ENCODE measurements around the gene LGALS13. TPM values are rescaled to one million over a fixed set of nuclear protein-coding genes. Genes with fewer than 3 reads are reported as not detected.

LGALS13 gene
- not detected for polyA plus RNA-seq (ENCODE audit: insufficient read length in 3 of 3)

GRCh38 chr19:39602224-39602623, at the start of gene LGALS13:
Gene LGALS13 (plus strand): TSS chr19:39602524. CDS start chr19:39602569, 45 bp downstream.
- peak in 1 of 3 donors; percentile 1 for DNase-seq (ENCODE audit: low read depth in 3 of 3, low spot score in 2 of 3)

- DNase-seq (ENCODE audit: low read depth in 3 of 3, low spot score in 2 of 3): no peak
Measured at GRCh38 chr19:39553082-39553652, 49.2 kb upstream of the LGALS13 start.

- no peak for DNase-seq (ENCODE audit: low read depth in 3 of 3, low spot score in 2 of 3)
Measured at GRCh38 chr19:39554701-39555311, 47.5 kb upstream of the LGALS13 start.

GRCh38 chr19:39555883-39556282, 46.4 kb upstream of the LGALS13 start:
- no peak for DNase-seq (ENCODE audit: low read depth in 3 of 3, low spot score in 2 of 3)

GRCh38 chr19:39557811-39558623, 44.3 kb upstream of the LGALS13 start:
- no peak for DNase-seq (ENCODE audit: low read depth in 3 of 3, low spot score in 2 of 3)

GRCh38 chr19:39558624-39559117, 43.7 kb upstream of the LGALS13 start:
- DNase-seq (ENCODE audit: low read depth in 3 of 3, low spot score in 2 of 3): no peak

GRCh38 chr19:39563408-39563807, 38.9 kb upstream of the LGALS13 start:
- no peak for DNase-seq (ENCODE audit: low read depth in 3 of 3, low spot score in 2 of 3)

GRCh38 chr19:39566064-39566463, 36.3 kb upstream of the LGALS13 start:
- no peak for DNase-seq (ENCODE audit: low read depth in 3 of 3, low spot score in 2 of 3)

GRCh38 chr19:39568604-39569003, 33.7 kb upstream of the LGALS13 start:
- DNase-seq (ENCODE audit: low read depth in 3 of 3, low spot score in 2 of 3): no peak

GRCh38 chr19:39582442-39582841, 19.9 kb upstream of the LGALS13 start:
- DNase-seq (ENCODE audit: low read depth in 3 of 3, low spot score in 2 of 3): no peak

GRCh38 chr19:39582891-39583625, 19.3 kb upstream of the LGALS13 start:
- no peak for DNase-seq (ENCODE audit: low read depth in 3 of 3, low spot score in 2 of 3)

GRCh38 chr19:39587496-39587895, 14.8 kb upstream of the LGALS13 start:
- DNase-seq (ENCODE audit: low read depth in 3 of 3, low spot score in 2 of 3): no peak

- no peak for DNase-seq (ENCODE audit: low read depth in 3 of 3, low spot score in 2 of 3)
Measured at GRCh38 chr19:39588066-39588465, 14.3 kb upstream of the LGALS13 start.

- DNase-seq (ENCODE audit: low read depth in 3 of 3, low spot score in 2 of 3): peak in 2 of 3 donors; percentile 2 to 4
Measured at GRCh38 chr19:39590265-39590664, 12.1 kb upstream of the LGALS13 start.

- no peak for DNase-seq (ENCODE audit: low read depth in 3 of 3, low spot score in 2 of 3)
Measured at GRCh38 chr19:39592381-39592780, 9.9 kb upstream of the LGALS13 start.

GRCh38 chr19:39595950-39596349, 6.4 kb upstream of the LGALS13 start:
- DNase-seq (ENCODE audit: low read depth in 3 of 3, low spot score in 2 of 3): no peak

- no peak for DNase-seq (ENCODE audit: low read depth in 3 of 3, low spot score in 2 of 3)
Measured at GRCh38 chr19:39596911-39597310, 5.4 kb upstream of the LGALS13 start.

GRCh38 chr19:39599116-39599515, 3.2 kb upstream of the LGALS13 start:
- DNase-seq (ENCODE audit: low read depth in 3 of 3, low spot score in 2 of 3): peak; percentile 8 to 29 (median 21)

- no peak for DNase-seq (ENCODE audit: low read depth in 3 of 3, low spot score in 2 of 3)
Measured at GRCh38 chr19:39603825-39604224, 1.5 kb downstream of the LGALS13 start.

GRCh38 chr19:39607021-39607420, 4.7 kb downstream of the LGALS13 start:
- no peak for DNase-seq (ENCODE audit: low read depth in 3 of 3, low spot score in 2 of 3)

- no peak for DNase-seq (ENCODE audit: low read depth in 3 of 3, low spot score in 2 of 3)
Measured at GRCh38 chr19:39607561-39607960, 5.2 kb downstream of the LGALS13 start.
